HG02943 (cell line): ENCODE data around the gene TBC1D30.
A peak's percentile ranks its signal among the peaks of the same experiment; 100 is the strongest.
"Not testable (repeated sequence)": the region's sequence is repeated elsewhere in the genome, so short reads cannot be mapped to it uniquely, and the experiment has no call there.

Source experiments
- ATAC-seq: cut with Tn5 transposase; IDR thresholded peaks from one replicate; pipeline ENCODE4 v1.9.1; 2021; ENCODE audit warnings: mild to moderate bottlenecking, low read depth, moderate library complexity; ENCODE audit not compliant: unreplicated experiment

Gene TBC1D30, protein sequence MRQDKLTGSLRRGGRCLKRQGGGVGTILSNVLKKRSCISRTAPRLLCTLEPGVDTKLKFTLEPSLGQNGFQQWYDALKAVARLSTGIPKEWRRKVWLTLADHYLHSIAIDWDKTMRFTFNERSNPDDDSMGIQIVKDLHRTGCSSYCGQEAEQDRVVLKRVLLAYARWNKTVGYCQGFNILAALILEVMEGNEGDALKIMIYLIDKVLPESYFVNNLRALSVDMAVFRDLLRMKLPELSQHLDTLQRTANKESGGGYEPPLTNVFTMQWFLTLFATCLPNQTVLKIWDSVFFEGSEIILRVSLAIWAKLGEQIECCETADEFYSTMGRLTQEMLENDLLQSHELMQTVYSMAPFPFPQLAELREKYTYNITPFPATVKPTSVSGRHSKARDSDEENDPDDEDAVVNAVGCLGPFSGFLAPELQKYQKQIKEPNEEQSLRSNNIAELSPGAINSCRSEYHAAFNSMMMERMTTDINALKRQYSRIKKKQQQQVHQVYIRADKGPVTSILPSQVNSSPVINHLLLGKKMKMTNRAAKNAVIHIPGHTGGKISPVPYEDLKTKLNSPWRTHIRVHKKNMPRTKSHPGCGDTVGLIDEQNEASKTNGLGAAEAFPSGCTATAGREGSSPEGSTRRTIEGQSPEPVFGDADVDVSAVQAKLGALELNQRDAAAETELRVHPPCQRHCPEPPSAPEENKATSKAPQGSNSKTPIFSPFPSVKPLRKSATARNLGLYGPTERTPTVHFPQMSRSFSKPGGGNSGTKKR

GRCh38 chr12:64824500-64825142 is at the start of gene TBC1D30:
TSS of gene TBC1D30 (plus strand) at chr12:64824647. CDS start at chr12:64824880, 233 bp downstream.
- ATAC-seq: no peak

- ATAC-seq: not testable (repeated sequence)
These were observed 49.2 kb upstream of the TBC1D30 start for GRCh38 chr12:64775147-64775736.

GRCh38 chr12:64779354-64779974 is 45.0 kb upstream of the TBC1D30 start:
- no peak for ATAC-seq

DNA sequence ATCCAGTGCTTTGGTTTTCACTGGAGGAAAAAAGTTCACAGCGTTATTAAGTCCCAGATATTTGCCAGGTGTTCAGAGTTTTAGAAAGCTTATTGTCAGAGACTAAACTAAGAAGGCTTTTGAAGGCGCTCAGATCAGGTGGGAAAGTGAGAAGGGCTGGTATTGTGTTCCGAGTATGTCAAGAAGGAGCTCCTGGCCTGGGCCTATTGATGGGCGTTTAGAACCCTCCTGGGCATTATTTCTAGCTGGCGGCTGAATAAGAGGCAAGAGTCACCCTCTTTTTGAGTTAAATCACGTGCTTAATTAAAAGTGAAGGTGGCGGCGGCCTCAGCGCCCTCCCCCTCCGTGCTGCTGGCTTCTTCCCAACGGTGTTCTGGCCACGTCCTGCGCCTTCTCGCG is 44.3 kb upstream of the TBC1D30 start:
- no peak for ATAC-seq

- no peak for ATAC-seq
These were observed 43.7 kb upstream of the TBC1D30 start for GRCh38 chr12:64780531-64781279.

- no peak for ATAC-seq
These were observed 42.9 kb upstream of the TBC1D30 start for GRCh38 chr12:64781280-64782190.

- no peak for ATAC-seq
These were observed 42.1 kb upstream of the TBC1D30 start for GRCh38 chr12:64782191-64782876.

GRCh38 chr12:64785838-64786237 is 38.6 kb upstream of the TBC1D30 start:
- no peak for ATAC-seq

- ATAC-seq: no peak
These were observed 34.3 kb upstream of the TBC1D30 start for GRCh38 chr12:64790166-64790565.

- no peak for ATAC-seq
These were observed 33.4 kb upstream of the TBC1D30 start for GRCh38 chr12:64791036-64791435.

- ATAC-seq: no peak
These were observed 32.3 kb upstream of the TBC1D30 start for GRCh38 chr12:64792128-64792527.

DNA sequence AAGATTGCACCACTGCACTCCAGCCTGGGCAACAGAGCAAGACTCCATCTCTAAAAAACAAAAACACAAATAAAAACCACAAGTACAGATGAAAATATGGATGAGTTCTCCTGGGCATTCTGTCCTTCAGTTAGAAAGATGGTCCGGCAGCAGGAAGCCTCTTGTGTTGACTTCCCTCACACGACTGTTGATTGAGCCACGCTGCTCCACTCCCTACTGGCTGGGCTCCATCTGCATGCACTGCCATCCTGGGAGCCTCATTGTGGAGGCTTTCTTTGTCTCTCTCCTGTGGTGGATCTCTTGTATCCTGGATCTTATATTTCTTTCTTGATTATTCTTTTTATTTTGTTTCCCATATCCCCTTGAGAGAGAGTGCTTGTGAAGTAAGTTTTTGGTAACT is 30.8 kb upstream of the TBC1D30 start:
- ATAC-seq: no peak

DNA sequence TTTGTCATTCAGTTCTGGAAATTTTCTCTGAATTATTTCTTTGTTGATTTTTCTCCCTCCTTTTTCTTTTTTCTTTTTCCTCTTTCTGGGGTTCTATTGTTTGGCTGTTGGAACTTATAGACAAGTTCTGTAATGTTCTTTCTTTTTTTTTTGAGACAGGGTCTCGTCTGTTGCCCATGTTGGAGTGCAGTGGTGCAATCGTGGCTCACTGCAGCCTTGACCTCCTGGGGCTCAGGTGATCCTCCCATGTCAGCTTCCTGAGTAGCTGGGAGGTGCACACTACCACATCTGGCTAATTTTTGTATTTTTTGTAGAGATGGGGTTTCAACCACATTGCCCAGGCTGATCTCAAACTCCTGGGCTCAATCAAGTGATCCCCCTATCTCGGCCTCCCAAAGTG is 30.1 kb upstream of the TBC1D30 start:
- no peak for ATAC-seq

- peak; percentile 66 for ATAC-seq
These were observed 28.1 kb upstream of the TBC1D30 start for GRCh38 chr12:64796205-64796845.

GRCh38 chr12:64797156-64797555 is 27.3 kb upstream of the TBC1D30 start:
- ATAC-seq: no peak

DNA sequence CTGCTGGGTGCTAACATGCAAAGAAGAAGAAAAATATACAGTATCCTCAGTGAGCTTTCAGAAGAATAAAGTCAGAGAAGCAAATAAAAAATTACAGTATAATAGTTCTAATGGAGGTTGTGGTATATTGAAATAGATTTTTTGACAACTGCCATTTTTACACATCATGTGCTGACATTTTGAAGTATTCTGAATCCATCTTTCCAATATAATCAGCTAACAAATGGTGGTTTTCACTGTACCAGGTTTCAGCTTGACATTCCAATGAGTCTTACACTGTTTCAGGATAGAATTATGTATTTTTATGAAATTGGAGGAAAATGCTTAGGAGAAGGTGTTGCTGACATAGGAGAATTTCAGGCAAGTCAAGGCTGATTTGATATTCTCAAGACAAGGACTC is 26.3 kb upstream of the TBC1D30 start:
- no peak for ATAC-seq

DNA sequence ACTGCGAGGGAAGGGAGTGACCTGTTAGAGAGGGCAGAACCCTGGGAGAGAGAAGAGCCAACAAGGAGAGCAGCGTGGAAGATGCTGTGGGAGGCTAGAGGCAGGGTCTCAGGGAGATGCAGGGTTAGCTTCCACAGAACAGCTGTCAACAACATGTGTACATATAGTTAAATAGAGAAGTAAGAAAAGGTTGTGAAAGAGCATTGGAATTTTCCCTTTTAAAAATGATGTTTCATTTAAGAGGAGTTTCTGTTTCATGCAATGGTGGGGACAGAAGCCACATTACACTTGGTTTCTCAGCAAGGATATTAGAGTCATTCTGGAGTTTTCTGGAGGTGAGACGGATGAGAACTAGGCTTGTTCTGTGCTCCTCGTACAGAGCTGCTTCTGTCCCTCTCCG is 23.8 kb upstream of the TBC1D30 start:
- ATAC-seq: no peak

- no peak for ATAC-seq
These were observed 23.1 kb upstream of the TBC1D30 start for GRCh38 chr12:64801381-64801780.
